ENCODE results near the gene JAKMIP3.

Gene JAKMIP3

GRCh38 chr10:132094581-132095234 lies 29.0 kb downstream of the JAKMIP3 start:
- H3K4me3 ChIP-seq (ENCODE audit: low read depth, low read length): no peak overlapping the region
- TF ChIP-seq CTCF (IDR thresholded peaks at IDR 0.05; ENCODE audit: low read depth, low read length): no peak

GRCh38 chr10:132095403-132096113 lies 29.8 kb downstream of the JAKMIP3 start:
- no peak overlapping the region for H3K4me3 ChIP-seq (ENCODE audit: low read depth, low read length)
- TF ChIP-seq CTCF (IDR thresholded peaks at IDR 0.05; ENCODE audit: low read depth, low read length): no peak

- no peak overlapping the region for H3K4me3 ChIP-seq (ENCODE audit: low read depth, low read length)
- TF ChIP-seq CTCF (IDR thresholded peaks at IDR 0.05; ENCODE audit: low read depth, low read length): no peak
Observed at GRCh38 chr10:132096223-132096622, 30.5 kb downstream of the JAKMIP3 start.

- TF ChIP-seq CTCF (IDR thresholded peaks at IDR 0.05; ENCODE audit: low read depth, low read length): no peak
- no peak overlapping the region for H3K4me3 ChIP-seq (ENCODE audit: low read depth, low read length)
Observed at GRCh38 chr10:132096863-132097478, 31.2 kb downstream of the JAKMIP3 start.

- no peak for TF ChIP-seq CTCF (IDR thresholded peaks at IDR 0.05; ENCODE audit: low read depth, low read length)
- no peak overlapping the region for H3K4me3 ChIP-seq (ENCODE audit: low read depth, low read length)
Observed at GRCh38 chr10:132097609-132098377, 32.0 kb downstream of the JAKMIP3 start.

GRCh38 chr10:132098539-132099388 lies 33.0 kb downstream of the JAKMIP3 start:
- TF ChIP-seq CTCF (IDR thresholded peaks at IDR 0.05; ENCODE audit: low read depth, low read length): no peak

More at GRCh38 chr10:132098539-132099388, 33.0 kb downstream of the JAKMIP3 start:
- no peak overlapping the region for H3K4me3 ChIP-seq (ENCODE audit: low read depth, low read length)

All from WI38 (cell line).